Measurements from ENCODE around the gene RPS21.

DNA sequence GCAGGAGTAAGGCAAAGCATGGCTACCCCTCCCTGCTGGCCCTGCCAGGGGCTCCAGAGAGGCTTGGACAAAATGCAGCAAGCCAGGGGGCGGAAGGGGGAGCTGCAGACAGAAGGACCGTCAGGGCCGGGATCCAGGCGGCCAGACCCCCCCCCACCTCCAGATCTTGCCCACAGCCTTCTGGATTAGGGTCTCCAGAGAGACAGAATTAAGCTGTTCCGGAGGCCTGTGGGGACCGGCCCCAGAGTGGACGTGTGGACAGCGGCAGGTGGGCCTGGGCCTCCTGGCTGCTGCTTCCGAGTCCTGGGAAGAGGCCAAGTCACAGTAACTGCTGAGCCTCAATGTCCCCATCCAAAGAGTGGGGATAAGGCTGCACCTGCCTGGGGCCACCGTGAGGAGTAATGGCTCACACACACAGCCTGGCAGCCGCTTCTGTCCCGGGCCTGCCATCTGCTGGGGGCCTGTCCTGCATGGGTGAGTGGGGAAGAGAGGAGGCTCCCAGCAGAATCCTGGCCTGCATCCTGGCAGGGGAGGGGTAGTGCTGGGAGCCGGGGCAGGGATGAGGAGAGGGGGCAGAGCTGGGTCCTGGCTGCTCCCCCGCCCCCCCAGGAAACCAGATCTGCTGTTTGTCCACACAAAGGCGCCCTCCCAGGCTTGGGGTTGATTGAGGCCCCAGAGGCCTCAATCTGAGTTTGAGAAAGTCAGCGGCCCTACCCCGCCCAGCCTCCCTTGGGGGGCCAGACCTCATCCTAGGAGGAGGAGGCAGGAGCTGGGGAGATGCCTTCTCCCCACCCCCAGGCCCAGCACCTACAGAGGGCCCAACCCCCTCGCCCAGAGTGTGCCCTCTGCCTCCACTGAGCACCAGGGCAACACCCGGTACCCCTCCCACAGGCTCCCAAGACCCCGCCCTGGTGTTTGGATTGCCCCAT, 23.6 kb upstream of the RPS21 start:
- no peak for TF ChIP-seq POLR2A (IDR thresholded peaks at IDR 0.05; ENCODE audit: borderline replicate concordance, extremely low read depth, insufficient read depth, insufficient read length)
- TF ChIP-seq, protein P1, sequence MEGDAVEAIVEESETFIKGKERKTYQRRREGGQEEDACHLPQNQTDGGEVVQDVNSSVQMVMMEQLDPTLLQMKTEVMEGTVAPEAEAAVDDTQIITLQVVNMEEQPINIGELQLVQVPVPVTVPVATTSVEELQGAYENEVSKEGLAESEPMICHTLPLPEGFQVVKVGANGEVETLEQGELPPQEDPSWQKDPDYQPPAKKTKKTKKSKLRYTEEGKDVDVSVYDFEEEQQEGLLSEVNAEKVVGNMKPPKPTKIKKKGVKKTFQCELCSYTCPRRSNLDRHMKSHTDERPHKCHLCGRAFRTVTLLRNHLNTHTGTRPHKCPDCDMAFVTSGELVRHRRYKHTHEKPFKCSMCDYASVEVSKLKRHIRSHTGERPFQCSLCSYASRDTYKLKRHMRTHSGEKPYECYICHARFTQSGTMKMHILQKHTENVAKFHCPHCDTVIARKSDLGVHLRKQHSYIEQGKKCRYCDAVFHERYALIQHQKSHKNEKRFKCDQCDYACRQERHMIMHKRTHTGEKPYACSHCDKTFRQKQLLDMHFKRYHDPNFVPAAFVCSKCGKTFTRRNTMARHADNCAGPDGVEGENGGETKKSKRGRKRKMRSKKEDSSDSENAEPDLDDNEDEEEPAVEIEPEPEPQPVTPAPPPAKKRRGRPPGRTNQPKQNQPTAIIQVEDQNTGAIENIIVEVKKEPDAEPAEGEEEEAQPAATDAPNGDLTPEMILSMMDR (IDR thresholded peaks at IDR 0.05 in 2 of 3, conservative IDR thresholded peaks at IDR 0.05 in 1 of 3; ENCODE audit: borderline replicate concordance in 1 of 3, insufficient read depth in 1 of 3, low read depth in 2 of 3, low read length in 2 of 3), result peak in 1 of 3 experiments; percentile 23; a peak in 2 of 6 replicates
- TF ChIP-seq EZH2 (IDR thresholded peaks at IDR 0.05), result no peak

Data from HCT116 (cell line).